ENCODE measurements around the gene NXPH1.

NXPH1 gene

DNA sequence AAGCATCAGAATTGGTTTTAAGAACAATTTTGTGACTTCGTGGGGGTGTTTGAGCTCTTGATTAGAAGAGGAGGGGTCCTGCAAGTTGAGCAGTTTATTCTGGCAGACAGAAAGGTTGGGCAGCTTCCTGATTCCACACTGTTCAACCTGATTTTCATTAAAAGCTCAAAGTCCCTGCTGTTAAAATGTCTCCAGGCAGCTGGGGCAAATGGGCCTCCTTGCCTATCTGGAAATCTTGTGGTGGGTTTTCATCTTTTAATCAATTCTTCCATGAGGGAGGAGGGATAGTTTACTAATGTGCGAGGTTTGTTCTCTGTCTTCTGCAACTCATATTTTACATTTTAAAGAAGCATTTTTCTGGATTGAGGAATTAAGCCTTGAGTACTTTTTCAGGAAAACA, 276.7 kb downstream of the NXPH1 start:
- no peak overlapping the region for H2BK5ac ChIP-seq (ENCODE audit: low read depth, low read length, poor library complexity)
- H2BK120ac ChIP-seq (ENCODE audit: insufficient read depth, low read length, poor library complexity) = no peak overlapping the region
- no peak overlapping the region for H3K9ac ChIP-seq (ENCODE audit: low read length)
- no peak overlapping the region for H2AFZ ChIP-seq (ENCODE audit: insufficient read depth, low read length, poor library complexity)
- no peak overlapping the region for H3K4ac ChIP-seq (ENCODE audit: low read depth, low read length)
- H3K79me1 ChIP-seq (ENCODE audit: low read length) = no peaks in the 10 kb centered on the region
- H3K27me3 ChIP-seq (ENCODE audit: insufficient read depth, low read length) = no peaks in the 10 kb centered on the region
- H3K14ac ChIP-seq (ENCODE audit: low read length) = no peak overlapping the region
- H3K36me3 ChIP-seq (ENCODE audit: control insufficient read depth in 1 of 2, insufficient read depth in 2 of 2, low read length in 2 of 2) = no peaks in the 10 kb centered on the region
- H3K4me3 ChIP-seq (ENCODE audit: low read depth, low read length) = no peak overlapping the region
- no peak overlapping the region for H4K8ac ChIP-seq (ENCODE audit: low read depth, low read length)
- no peak overlapping the region for H3K27ac ChIP-seq (ENCODE audit: low read depth, low read length)
- no peak for DNase-seq
- no peak overlapping the region for H3K18ac ChIP-seq (ENCODE audit: low read length)
- H4K12ac ChIP-seq (ENCODE audit: low read depth, low read length) = no peak overlapping the region
- no peak overlapping the region for H4K91ac ChIP-seq (ENCODE audit: low read depth, low read length)
- H2AK5ac ChIP-seq (ENCODE audit: low read length) = no peak overlapping the region
- no peaks in the 10 kb centered on the region for H3K79me2 ChIP-seq (ENCODE audit: control insufficient read depth, insufficient read depth, low read length, poor library complexity)
- no peak overlapping the region for H3K23ac ChIP-seq (ENCODE audit: low read length)
- no peaks in the 10 kb centered on the region for H3K4me1 ChIP-seq (ENCODE audit: control insufficient read depth in 1 of 2, insufficient read depth in 2 of 2, low read length in 2 of 2)
- H3K4me2 ChIP-seq (ENCODE audit: low read length) = no peak overlapping the region
- no CpG with 5 or more reads among the region's 2 CpGs for WGBS (ENCODE audit: extremely low coverage, insufficient coverage, insufficient read length)
- H2BK12ac ChIP-seq (ENCODE audit: low read length) = no peak overlapping the region
- H3K9me3 ChIP-seq (ENCODE audit: insufficient read depth, low read depth, low read length) = peaks cover 2% of the 10 kb centered on the region

DNA sequence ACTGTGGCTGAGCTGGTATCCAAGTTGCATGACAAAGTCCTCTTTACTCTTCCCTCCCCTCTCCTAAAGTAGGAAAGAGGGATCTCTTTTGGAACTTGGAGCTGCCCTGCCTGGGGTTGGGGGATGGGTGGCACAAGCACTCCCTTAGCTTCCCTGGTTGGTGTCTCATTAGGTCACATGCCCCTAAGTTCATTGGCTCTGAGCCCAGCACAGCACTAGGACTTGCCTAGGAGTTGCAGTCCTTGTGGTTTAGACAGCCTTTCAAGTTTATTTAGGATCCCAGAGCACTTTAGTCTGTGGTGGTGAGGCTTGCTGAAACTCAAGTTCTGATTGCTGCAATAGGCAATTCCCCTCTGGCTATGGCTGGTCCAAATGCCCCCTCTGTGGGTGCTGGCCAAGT, 281.4 kb downstream of the NXPH1 start:
- Histone ChIP-seq H3K79me1 (ENCODE audit: low read length) (no peaks in the 10 kb centered on the region), H3K4ac (ENCODE audit: low read depth, low read length) (no peak overlapping the region), H3K27me3 (ENCODE audit: insufficient read depth, low read length) (no peaks in the 10 kb centered on the region), H3K4me1 (ENCODE audit: control insufficient read depth in 1 of 2, insufficient read depth in 2 of 2, low read length in 2 of 2) (no peaks in the 10 kb centered on the region), H4K8ac (ENCODE audit: low read depth, low read length) (no peak overlapping the region), H2BK12ac (ENCODE audit: low read length) (no peak overlapping the region), H2BK120ac (ENCODE audit: insufficient read depth, low read length, poor library complexity) (no peak overlapping the region), H2AK5ac (ENCODE audit: low read length) (no peak overlapping the region), H3K23ac (ENCODE audit: low read length) (no peak overlapping the region), H3K9me3 (ENCODE audit: insufficient read depth, low read depth, low read length) (peaks cover 2% of the 10 kb centered on the region), H3K27ac (ENCODE audit: low read depth, low read length) (no peak overlapping the region), H2BK5ac (ENCODE audit: low read depth, low read length, poor library complexity) (no peak overlapping the region), H3K4me3 (ENCODE audit: low read depth, low read length) (no peak overlapping the region), H3K36me3 (ENCODE audit: control insufficient read depth in 1 of 2, insufficient read depth in 2 of 2, low read length in 2 of 2) (no peaks in the 10 kb centered on the region), H3K18ac (ENCODE audit: low read length) (no peak overlapping the region), H2AFZ (ENCODE audit: insufficient read depth, low read length, poor library complexity) (no peak overlapping the region), H3K9ac (ENCODE audit: low read length) (no peak overlapping the region), H3K14ac (ENCODE audit: low read length) (no peak overlapping the region), H4K12ac (ENCODE audit: low read depth, low read length) (no peak overlapping the region), H3K4me2 (ENCODE audit: low read length) (no peak overlapping the region), H4K91ac (ENCODE audit: low read depth, low read length) (no peak overlapping the region), H3K79me2 (ENCODE audit: control insufficient read depth, insufficient read depth, low read length, poor library complexity) (no peaks in the 10 kb centered on the region)
- DNase-seq = no peak

DNA sequence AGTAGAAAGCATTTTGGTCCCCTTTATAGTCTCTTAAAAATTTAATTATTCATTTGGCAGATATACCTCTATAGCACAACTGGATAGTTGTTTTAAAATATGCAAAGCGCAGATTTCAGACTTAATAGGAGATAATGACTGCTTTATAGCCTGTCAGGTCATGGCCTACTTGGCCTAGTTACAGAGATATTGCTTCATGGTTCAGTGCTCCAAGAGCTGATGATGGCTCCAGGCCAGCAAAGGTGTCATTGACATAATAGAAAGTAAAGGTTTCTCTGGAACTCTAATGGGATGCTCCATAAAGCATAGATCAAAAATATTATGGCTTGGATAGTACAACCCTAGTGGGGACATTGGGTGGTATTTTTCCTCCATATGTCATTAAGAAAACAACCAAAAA, 285.7 kb downstream of the NXPH1 start:
- Histone ChIP-seq H3K79me1 (ENCODE audit: low read length) (no peaks in the 10 kb centered on the region), H3K18ac (ENCODE audit: low read length) (no peak overlapping the region), H2BK12ac (ENCODE audit: low read length) (no peak overlapping the region), H2BK120ac (ENCODE audit: insufficient read depth, low read length, poor library complexity) (no peak overlapping the region), H2AFZ (ENCODE audit: insufficient read depth, low read length, poor library complexity) (no peak overlapping the region), H4K8ac (ENCODE audit: low read depth, low read length) (no peak overlapping the region), H4K12ac (ENCODE audit: low read depth, low read length) (no peak overlapping the region), H3K23ac (ENCODE audit: low read length) (no peak overlapping the region), H3K14ac (ENCODE audit: low read length) (no peak overlapping the region), H4K91ac (ENCODE audit: low read depth, low read length) (no peak overlapping the region), H3K9me3 (ENCODE audit: insufficient read depth, low read depth, low read length) (peaks cover 2% of the 10 kb centered on the region), H3K4me1 (ENCODE audit: control insufficient read depth in 1 of 2, insufficient read depth in 2 of 2, low read length in 2 of 2) (no peaks in the 10 kb centered on the region), H2AK5ac (ENCODE audit: low read length) (no peak overlapping the region), H3K4me2 (ENCODE audit: low read length) (no peak overlapping the region), H3K27me3 (ENCODE audit: insufficient read depth, low read length) (no peaks in the 10 kb centered on the region), H3K27ac (ENCODE audit: low read depth, low read length) (no peak overlapping the region), H3K4ac (ENCODE audit: low read depth, low read length) (no peak overlapping the region), H3K4me3 (ENCODE audit: low read depth, low read length) (no peak overlapping the region), H3K36me3 (ENCODE audit: control insufficient read depth in 1 of 2, insufficient read depth in 2 of 2, low read length in 2 of 2) (no peaks in the 10 kb centered on the region), H2BK5ac (ENCODE audit: low read depth, low read length, poor library complexity) (no peak overlapping the region), H3K79me2 (ENCODE audit: control insufficient read depth, insufficient read depth, low read length, poor library complexity) (no peaks in the 10 kb centered on the region), H3K9ac (ENCODE audit: low read length) (no peak overlapping the region)
- no peak for DNase-seq
- no CpG with 5 or more reads among the region's 1 CpG for WGBS (ENCODE audit: extremely low coverage, insufficient coverage, insufficient read length)

DNA sequence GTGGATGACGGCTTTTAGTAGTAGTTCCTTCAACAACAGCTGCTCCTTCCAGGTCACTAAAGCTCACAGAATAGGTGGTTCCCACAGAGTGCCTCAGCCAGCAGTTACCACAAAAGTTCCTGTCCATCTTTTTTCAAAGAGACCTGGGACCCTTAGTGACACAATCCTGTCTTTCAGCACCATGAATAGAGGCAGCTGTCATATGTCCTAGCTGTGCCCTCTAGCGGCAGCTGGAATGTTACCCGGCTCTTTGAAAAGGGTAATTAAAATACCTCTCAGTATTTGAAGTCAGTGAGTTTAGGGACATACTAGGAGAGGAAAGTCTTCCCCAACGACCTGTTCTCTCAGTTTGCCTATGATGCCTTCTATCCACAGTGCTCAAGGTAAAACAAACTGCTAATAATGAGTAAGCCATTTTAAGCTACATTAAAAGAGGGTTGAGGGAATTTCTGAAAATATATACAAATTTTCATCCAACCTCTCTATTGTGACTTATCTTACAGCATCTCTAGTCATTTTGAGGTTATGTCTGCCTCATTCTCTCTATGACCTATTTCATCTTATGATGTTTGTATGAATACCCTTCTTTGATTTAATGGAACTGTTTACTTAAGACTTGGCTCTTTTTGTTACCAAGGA, 290.8 kb downstream of the NXPH1 start:
- Histone ChIP-seq H2BK12ac (ENCODE audit: low read length) (no peak overlapping the region), H3K9ac (ENCODE audit: low read length) (no peak overlapping the region), H3K4me1 (ENCODE audit: control insufficient read depth in 1 of 2, insufficient read depth in 2 of 2, low read length in 2 of 2) (no peaks in the 10 kb centered on the region), H3K79me2 (ENCODE audit: control insufficient read depth, insufficient read depth, low read length, poor library complexity) (no peaks in the 10 kb centered on the region), H3K23ac (ENCODE audit: low read length) (no peak overlapping the region), H3K27ac (ENCODE audit: low read depth, low read length) (no peak overlapping the region), H3K27me3 (ENCODE audit: insufficient read depth, low read length) (no peaks in the 10 kb centered on the region), H2AK5ac (ENCODE audit: low read length) (no peak overlapping the region), H3K4ac (ENCODE audit: low read depth, low read length) (no peak overlapping the region), H2AFZ (ENCODE audit: insufficient read depth, low read length, poor library complexity) (no peak overlapping the region), H3K79me1 (ENCODE audit: low read length) (no peaks in the 10 kb centered on the region), H3K9me3 (ENCODE audit: insufficient read depth, low read depth, low read length) (no peaks in the 10 kb centered on the region), H3K36me3 (ENCODE audit: control insufficient read depth in 1 of 2, insufficient read depth in 2 of 2, low read length in 2 of 2) (no peaks in the 10 kb centered on the region), H4K12ac (ENCODE audit: low read depth, low read length) (no peak overlapping the region), H4K91ac (ENCODE audit: low read depth, low read length) (no peak overlapping the region), H3K18ac (ENCODE audit: low read length) (no peak overlapping the region), H2BK5ac (ENCODE audit: low read depth, low read length, poor library complexity) (no peak overlapping the region), H2BK120ac (ENCODE audit: insufficient read depth, low read length, poor library complexity) (no peak overlapping the region), H3K4me2 (ENCODE audit: low read length) (no peak overlapping the region), H3K4me3 (ENCODE audit: low read depth, low read length) (no peak overlapping the region), H4K8ac (ENCODE audit: low read depth, low read length) (no peak overlapping the region), H3K14ac (ENCODE audit: low read length) (no peak overlapping the region)
- WGBS (ENCODE audit: extremely low coverage, insufficient coverage, insufficient read length) = no CpG with 5 or more reads among the region's 4 CpGs
- DNase-seq = peak; percentile 15 to 44
